Fibroblast of lung (primary cell): Measurements from ENCODE around the gene OPN1SW. TPM values are rescaled to one million over a fixed set of nuclear protein-coding genes. Genes with fewer than 3 reads are reported as not detected.
A peak's percentile ranks its signal among the peaks of the same experiment; 100 is the strongest.

Experiments
- DNase-seq, 2 donors: peaks; one replicate each; pipeline versions ENCODE4 v3.0.0 to v3.0.0-alpha.2; 2010; ENCODE audit warnings: low read depth in 2 of 2
- H2AFZ ChIP-seq: 2 replicates; pipeline ENCODE4 v1.5.1; 2012; ENCODE audit warnings: low read length, control low read depth, inconsistent platforms
- H3K27ac ChIP-seq: 2 replicates; pipeline ENCODE4 v1.5.1; 2011; ENCODE audit warnings: low read length, control low read depth; ENCODE audit not compliant: insufficient read depth
- H3K27me3 ChIP-seq: 2 replicates; pipeline ENCODE4 v1.5.1; 2011; ENCODE audit warnings: mild to moderate bottlenecking, low read length; ENCODE audit not compliant: control insufficient read depth, insufficient read depth
- H3K36me3 ChIP-seq: 2 replicates; pipeline ENCODE4 v1.5.1; 2011; ENCODE audit warnings: low read length; ENCODE audit not compliant: control insufficient read depth, insufficient read depth
- H3K4me1 ChIP-seq: 2 replicates; pipeline ENCODE4 v1.5.1; 2011; ENCODE audit warnings: low read length; ENCODE audit not compliant: control insufficient read depth, insufficient read depth; ENCODE audit errors: extremely low read depth
- H3K4me2 ChIP-seq: 2 replicates; pipeline ENCODE4 v1.5.1; 2011; ENCODE audit warnings: low read length, control low read depth; ENCODE audit not compliant: insufficient read depth; ENCODE audit errors: extremely low read depth
- H3K4me3 ChIP-seq, 4 experiments: fragments of 200-600 bp in 1 of 4; sonication (generic) in 1 of 4; replicated peaks in 1 of 4; 2 replicates each; pipeline ENCODE4 v1.5.1; 2011 to 2016; ENCODE audit warnings: low read length in 4 of 4, low read depth in 3 of 4, mild to moderate bottlenecking in 3 of 4, control low read depth in 2 of 4, inconsistent platforms in 1 of 4, mixed read lengths in 1 of 4; ENCODE audit not compliant: insufficient read depth in 1 of 4; ENCODE audit errors: control extremely low read depth in 1 of 4
- H3K79me2 ChIP-seq: 2 replicates; pipeline ENCODE4 v1.5.1; 2012; ENCODE audit warnings: mild to moderate bottlenecking, low read length, inconsistent platforms; ENCODE audit not compliant: control insufficient read depth, insufficient read depth
- H3K9ac ChIP-seq: 2 replicates; pipeline ENCODE4 v1.5.1; 2011; ENCODE audit warnings: mild to moderate bottlenecking, low read length, control low read depth; ENCODE audit not compliant: insufficient read depth
- H3K9me3 ChIP-seq: 2 replicates; pipeline ENCODE4 v1.5.1; 2012; ENCODE audit warnings: low read depth, low read length; ENCODE audit not compliant: control insufficient read depth, insufficient read depth
- H4K20me1 ChIP-seq: 2 replicates; pipeline ENCODE4 v1.5.1; 2011; ENCODE audit warnings: low read length; ENCODE audit not compliant: control insufficient read depth, insufficient read depth; ENCODE audit errors: extremely low read depth
- EZH2 ChIP-seq: IDR thresholded peaks from 2 replicates; pipeline ENCODE4 v1.5.1; 2012; ENCODE audit warnings: low read length, control low read depth, mild to moderate bottlenecking; ENCODE audit errors: missing control alignments
- polyA plus RNA-seq, 2 donors: library from polyadenylated mRNA; depleted of rRNA in 1 of 2; stranded (reverse) in 1 of 2; unstranded in 1 of 2; fragments of >200 nt; gene quantifications; 2 replicates each; pipeline ENCODE4 v1.2.1, GENCODE V29; 2011 to 2012; ENCODE audit warnings: missing spikeins in 1 of 2
- total RNA-seq: library from RNA; depleted of rRNA; stranded (reverse); fragments of >200 nt; gene quantifications from 2 replicates; pipeline ENCODE4 v1.2.1, GENCODE V29; 2014
- TF ChIP-seq, protein P1 (sequence below), 2 donors: IDR thresholded peaks in 1 of 2; conservative IDR thresholded peaks in 1 of 2; 1 replicate in 1 of 2; 2 replicates in 1 of 2; pipeline ENCODE4 v1.5.1; 2011 to 2012; ENCODE audit warnings: low read length in 2 of 2, control low read depth in 1 of 2, inconsistent platforms in 1 of 2, low read depth in 1 of 2, mild to moderate bottlenecking in 1 of 2

The OPN1SW gene
- total and polyA plus RNA-seq, 2 donors (not counting 1 experiment from before 2014, with no cell fraction given) = not detected

DNA sequence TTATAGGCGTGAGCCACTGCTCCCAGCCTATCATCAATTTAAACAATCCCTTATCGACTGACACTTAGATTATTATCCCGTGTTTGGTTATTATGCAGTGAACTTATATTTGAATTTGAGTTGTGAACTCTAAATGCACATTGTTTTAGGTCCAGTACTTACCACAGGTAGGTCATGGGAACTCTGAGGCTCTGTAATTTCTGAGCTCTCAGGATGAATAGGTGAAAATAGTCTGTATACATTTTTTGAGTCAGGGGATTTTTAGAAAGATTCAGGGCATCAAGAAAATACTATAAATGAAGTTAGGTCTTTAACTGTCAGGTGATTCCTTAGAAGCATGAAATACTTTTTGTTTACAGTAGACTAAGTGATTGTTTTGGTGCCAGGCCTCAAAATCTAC lies 25.0 kb upstream of the OPN1SW start:
- Histone ChIP-seq H4K20me1 (no peaks in the 10 kb centered on the region), H3K4me1 (no peaks in the 10 kb centered on the region), H3K27me3 (no peaks in the 10 kb centered on the region), H3K27ac (no peak overlapping the region), H3K36me3 (peaks cover 6% of the 10 kb centered on the region), H3K4me2 (no peak overlapping the region), H3K9me3 (no peaks in the 10 kb centered on the region), H2AFZ (no peak overlapping the region), H3K9ac (no peak overlapping the region), H3K79me2 (no peaks in the 10 kb centered on the region), H3K4me3 (no peak overlapping the region)
- DNase-seq = no peak
- TF ChIP-seq, protein P1, sequence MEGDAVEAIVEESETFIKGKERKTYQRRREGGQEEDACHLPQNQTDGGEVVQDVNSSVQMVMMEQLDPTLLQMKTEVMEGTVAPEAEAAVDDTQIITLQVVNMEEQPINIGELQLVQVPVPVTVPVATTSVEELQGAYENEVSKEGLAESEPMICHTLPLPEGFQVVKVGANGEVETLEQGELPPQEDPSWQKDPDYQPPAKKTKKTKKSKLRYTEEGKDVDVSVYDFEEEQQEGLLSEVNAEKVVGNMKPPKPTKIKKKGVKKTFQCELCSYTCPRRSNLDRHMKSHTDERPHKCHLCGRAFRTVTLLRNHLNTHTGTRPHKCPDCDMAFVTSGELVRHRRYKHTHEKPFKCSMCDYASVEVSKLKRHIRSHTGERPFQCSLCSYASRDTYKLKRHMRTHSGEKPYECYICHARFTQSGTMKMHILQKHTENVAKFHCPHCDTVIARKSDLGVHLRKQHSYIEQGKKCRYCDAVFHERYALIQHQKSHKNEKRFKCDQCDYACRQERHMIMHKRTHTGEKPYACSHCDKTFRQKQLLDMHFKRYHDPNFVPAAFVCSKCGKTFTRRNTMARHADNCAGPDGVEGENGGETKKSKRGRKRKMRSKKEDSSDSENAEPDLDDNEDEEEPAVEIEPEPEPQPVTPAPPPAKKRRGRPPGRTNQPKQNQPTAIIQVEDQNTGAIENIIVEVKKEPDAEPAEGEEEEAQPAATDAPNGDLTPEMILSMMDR (conservative IDR thresholded peaks at IDR 0.05 in 1 of 2, IDR thresholded peaks at IDR 0.05 in 1 of 2; ENCODE audit: low read depth in 1 of 2, low read length in 2 of 2) = no peak
- TF ChIP-seq EZH2 = no peak

DNA sequence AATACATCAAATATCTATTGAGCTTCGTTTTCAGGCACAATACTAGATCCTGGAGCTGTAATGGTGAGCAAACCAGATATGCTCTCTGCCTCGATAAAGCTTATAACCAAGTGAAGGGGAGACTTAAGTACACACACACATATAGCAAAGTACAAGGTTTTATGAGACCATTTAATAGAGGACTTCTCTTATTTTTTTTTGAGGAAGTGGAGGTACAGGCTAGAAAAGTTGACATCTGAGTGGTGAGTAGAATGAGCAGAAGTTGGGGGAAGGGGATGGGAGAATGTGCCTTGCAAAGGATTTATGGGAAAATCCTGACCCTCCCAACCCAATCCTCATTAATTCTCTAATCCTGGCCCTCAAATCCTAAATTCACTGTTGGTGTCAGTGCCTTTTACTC lies 23.9 kb upstream of the OPN1SW start:
- Histone ChIP-seq H3K9ac (no peak overlapping the region), H3K27ac (no peak overlapping the region), H3K4me2 (no peak overlapping the region), H3K4me3 (no peak overlapping the region), H3K79me2 (no peaks in the 10 kb centered on the region), H3K27me3 (no peaks in the 10 kb centered on the region), H3K9me3 (no peaks in the 10 kb centered on the region), H3K36me3 (no peaks in the 10 kb centered on the region), H2AFZ (no peak overlapping the region), H4K20me1 (no peaks in the 10 kb centered on the region), H3K4me1 (no peaks in the 10 kb centered on the region)
- TF ChIP-seq EZH2 = no peak
- TF ChIP-seq, protein P1 (conservative IDR thresholded peaks at IDR 0.05 in 1 of 2, IDR thresholded peaks at IDR 0.05 in 1 of 2; ENCODE audit: low read depth in 1 of 2, low read length in 2 of 2) = no peak
- no peak for DNase-seq

DNA sequence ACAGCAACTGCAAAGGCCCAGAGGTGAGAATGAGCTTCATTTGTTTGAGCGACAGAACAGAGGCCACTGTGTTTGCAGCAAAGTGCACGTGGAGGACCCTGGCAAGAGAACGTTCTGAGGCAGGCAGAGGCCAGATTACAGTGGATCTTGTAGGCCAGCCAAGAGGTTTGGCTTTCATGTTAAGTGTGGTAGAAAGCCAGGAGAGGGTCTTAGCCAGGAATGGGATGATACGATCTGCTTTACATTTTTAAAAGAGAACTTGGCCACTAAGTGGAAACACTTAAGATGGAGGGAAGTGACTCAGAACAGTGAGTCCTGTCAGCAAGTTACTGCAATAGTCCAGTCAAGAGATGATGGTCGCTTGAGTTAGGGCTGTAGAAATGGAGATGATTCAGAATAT lies 20.7 kb upstream of the OPN1SW start:
- peaks cover 2% of the 10 kb centered on the region for H3K4me1 ChIP-seq
- no peak overlapping the region for H3K4me2 ChIP-seq
- no peaks in the 10 kb centered on the region for H3K79me2 ChIP-seq
- TF ChIP-seq, protein P1 (conservative IDR thresholded peaks at IDR 0.05 in 1 of 2, IDR thresholded peaks at IDR 0.05 in 1 of 2; ENCODE audit: low read depth in 1 of 2, low read length in 2 of 2) = no peak
- TF ChIP-seq EZH2 = no peak
- H3K27me3 ChIP-seq = no peaks in the 10 kb centered on the region
- no peaks in the 10 kb centered on the region for H3K9me3 ChIP-seq
- H2AFZ ChIP-seq = peak overlapping the region; percentile 41
- H3K27ac ChIP-seq = no peak overlapping the region
- no peaks in the 10 kb centered on the region for H3K36me3 ChIP-seq
- peak; percentile 65 to 92 for DNase-seq
- no peak overlapping the region for H3K4me3 ChIP-seq
- no peak overlapping the region for H3K9ac ChIP-seq
- H4K20me1 ChIP-seq = no peaks in the 10 kb centered on the region
